Body of pancreas (tissue), 4 donors: ENCODE measurements around the gene MPL. TPM values are rescaled to one million over a fixed set of nuclear protein-coding genes. Genes with fewer than 3 reads are reported as not detected.
A peak's percentile ranks its signal among the peaks of the same experiment; 100 is the strongest.
"Not testable (repeated sequence)": the region's sequence is repeated elsewhere in the genome, so short reads cannot be mapped to it uniquely, and the experiment has no call there.

Experiments
- ATAC-seq: fragments of 150-250 bp; one replicate; pipeline ENCODE4 v1.9.1; 2016
- DNase-seq, 4 donors: peaks; one replicate each; pipeline ENCODE4 v3.0.0-alpha.2; 2019
- H3K27ac ChIP-seq, 4 donors: fragments of 200-600 bp; sonication (generic); 1 replicate in 3 of 4; 2 replicates in 1 of 4; pipeline versions ENCODE4 v1.5.1 to v1.6.1; 2016 to 2019; ENCODE audit warnings: mild to moderate bottlenecking in 1 of 4, mixed read lengths in 1 of 4, moderate library complexity in 1 of 4
- H3K27me3 ChIP-seq, 2 donors: fragments of 200-600 bp; sonication (generic); one replicate each; pipeline ENCODE4 v1.6.0; 2016; ENCODE audit warnings: mild to moderate bottlenecking in 1 of 2
- H3K36me3 ChIP-seq, 2 donors: fragments of 200-600 bp; sonication (generic); replicated peaks in 1 of 2; 2 replicates each; pipeline ENCODE4 v1.5.1; 2016; ENCODE audit warnings: low read depth in 2 of 2; ENCODE audit not compliant: insufficient read depth in 1 of 2
- H3K4me1 ChIP-seq: fragments of 200-600 bp; sonication (generic); one replicate; pipeline ENCODE4 v1.6.0; 2016
- H3K4me3 ChIP-seq, 2 donors: fragments of 200-600 bp; sonication (generic); 1 replicate in 1 of 2; 2 replicates in 1 of 2; pipeline ENCODE4 v1.5.1; 2016 to 2019
- H3K9me3 ChIP-seq, 3 donors: fragments of 200-600 bp; sonication (generic); 1 replicate in 2 of 3; 2 replicates in 1 of 3; pipeline ENCODE4 v1.5.1; 2016
- POLR2A ChIP-seq, 3 donors: fragments of 450-650 bp; IDR thresholded peaks; one replicate each; pipeline ENCODE4 v1.6.1; 2016; ENCODE audit warnings: antibody characterized with exemption in 3 of 3, mild to moderate bottlenecking in 2 of 3
- WGBS, 2 donors: methylation state at CpG; one replicate each; pipeline ENCODE4 v1.1.5; 2017; 5-methylcytosine and 5-hydroxymethylcytosine counted together
- intact Hi-C: fragments of 100-400 bp; cut with DNase I; formaldehyde crosslinking; loops from one replicate; pipeline ENCODE4 v1.15.1; 2023
- total RNA-seq, 2 donors: library from RNA; depleted of rRNA; stranded (reverse); fragments of >200 nt; gene quantifications; one replicate each; pipeline ENCODE4 v1.1.0, GENCODE V29; 2016
- TF ChIP-seq, protein P1 (sequence below), 7 experiments: fragments of 450-650 bp in 4 of 7; fragments of 200-600 bp in 3 of 7; sonication (generic) in 3 of 7; IDR thresholded peaks; one replicate each; pipeline ENCODE4 v1.5.1; 2016 to 2019; ENCODE audit warnings: antibody characterized with exemption in 7 of 7

MPL gene
- total RNA-seq, 2 donors from 2014 or later: not detected

- H3K4me1 ChIP-seq: peaks cover 28% of the 10 kb centered on the region
- DNase-seq: peak in 3 of 4 donors; percentile 20 to 32 (median 25)
- H3K4me3 ChIP-seq: peak overlapping the region; percentile 54 to 69
- H3K9me3 ChIP-seq: no peaks in the 10 kb centered on the region
- TF ChIP-seq, protein P1, sequence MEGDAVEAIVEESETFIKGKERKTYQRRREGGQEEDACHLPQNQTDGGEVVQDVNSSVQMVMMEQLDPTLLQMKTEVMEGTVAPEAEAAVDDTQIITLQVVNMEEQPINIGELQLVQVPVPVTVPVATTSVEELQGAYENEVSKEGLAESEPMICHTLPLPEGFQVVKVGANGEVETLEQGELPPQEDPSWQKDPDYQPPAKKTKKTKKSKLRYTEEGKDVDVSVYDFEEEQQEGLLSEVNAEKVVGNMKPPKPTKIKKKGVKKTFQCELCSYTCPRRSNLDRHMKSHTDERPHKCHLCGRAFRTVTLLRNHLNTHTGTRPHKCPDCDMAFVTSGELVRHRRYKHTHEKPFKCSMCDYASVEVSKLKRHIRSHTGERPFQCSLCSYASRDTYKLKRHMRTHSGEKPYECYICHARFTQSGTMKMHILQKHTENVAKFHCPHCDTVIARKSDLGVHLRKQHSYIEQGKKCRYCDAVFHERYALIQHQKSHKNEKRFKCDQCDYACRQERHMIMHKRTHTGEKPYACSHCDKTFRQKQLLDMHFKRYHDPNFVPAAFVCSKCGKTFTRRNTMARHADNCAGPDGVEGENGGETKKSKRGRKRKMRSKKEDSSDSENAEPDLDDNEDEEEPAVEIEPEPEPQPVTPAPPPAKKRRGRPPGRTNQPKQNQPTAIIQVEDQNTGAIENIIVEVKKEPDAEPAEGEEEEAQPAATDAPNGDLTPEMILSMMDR (IDR thresholded peaks at IDR 0.05): peak in 1 of 7 experiments; percentile 20
- no peak for TF ChIP-seq POLR2A (IDR thresholded peaks at IDR 0.05)
- H3K27ac ChIP-seq: peak overlapping the region; percentile 84 to 94 (median 90)
- peaks cover 0 to 18% of the 10 kb centered on the region in 2 donors for H3K36me3 ChIP-seq
- no peak for ATAC-seq
- 0 to 1% methylated on average over 24 to 35 of the region's 48 CpGs for WGBS, 2 donors
- intact Hi-C loops: loop anchor here (10.0 kb wide), 1 partner anchor 132 kb away; no protein-coding TSS in a partner anchor
- no peaks in the 10 kb centered on the region for H3K27me3 ChIP-seq
Measured at GRCh38 chr1:43367026-43367903, 29.6 kb downstream of the MPL start.

- Histone ChIP-seq H3K36me3 (peaks cover 0 to 17% of the 10 kb centered on the region in 2 donors), H3K27me3 (no peaks in the 10 kb centered on the region), H3K27ac (peak within 1 kb of the TSS; percentile 84 to 94 (median 90)), H3K4me1 (peaks cover 28% of the 10 kb centered on the region), H3K9me3 (no peaks in the 10 kb centered on the region), H3K4me3 (peak within 1 kb of the TSS; percentile 54 to 69)
- TF ChIP-seq, protein P1 (IDR thresholded peaks at IDR 0.05): peak in 5 of 7 experiments; percentile 4 to 39 (median 35)
- peak; percentile 73 to 86 (median 86) for TF ChIP-seq POLR2A (IDR thresholded peaks at IDR 0.05)
- intact Hi-C loops: loop anchor here (10.0 kb wide), 1 partner anchor 133 kb away; no protein-coding TSS in a partner anchor
- peak; percentile 94 for ATAC-seq
- DNase-seq: peak; percentile 94 to 96 (median 94)
- WGBS, 2 donors: 0 to 2% methylated on average over 7 to 28 of the region's 58 CpGs
Measured at GRCh38 chr1:43367904-43368645, 30.5 kb downstream of the MPL start, which contains the start of gene ELOVL1. Gene ELOVL1 (minus strand): TSS chr1:43368011. CDS start chr1:43365609, 2,402 bp downstream.

DNA sequence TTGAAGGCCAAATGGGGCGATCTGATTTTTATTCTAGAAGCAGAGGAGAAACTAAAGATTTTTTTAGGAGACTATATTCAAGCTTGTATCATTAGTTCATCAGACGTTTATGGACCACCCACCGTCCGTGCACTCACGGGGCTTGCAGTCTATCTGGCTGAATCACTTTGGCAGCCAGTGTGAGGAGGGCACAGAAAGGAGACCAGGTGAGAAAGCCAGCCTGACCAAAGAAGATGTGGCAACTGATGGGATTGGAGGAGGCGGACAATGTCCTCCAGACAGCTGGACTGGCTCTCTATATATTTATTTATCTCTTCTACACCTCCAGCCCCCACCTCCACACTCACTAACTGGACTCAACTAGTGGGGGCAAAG lies 31.0 kb downstream of the MPL start:
- DNase-seq (no peak), ATAC-seq (no peak)
- H3K36me3 ChIP-seq: peaks cover 0 to 12% of the 10 kb centered on the region in 2 donors
- no peaks in the 10 kb centered on the region for H3K9me3 ChIP-seq
- H3K27ac ChIP-seq: peak overlapping the region; percentile 84 to 94 (median 90)
- H3K4me3 ChIP-seq: peak overlapping the region in 1 of 2 donors; percentile 19
- WGBS, 2 donors: 26 to 28% methylated on average over 6 of the region's 6 CpGs
- TF ChIP-seq, protein P1 (IDR thresholded peaks at IDR 0.05): no peak
- TF ChIP-seq POLR2A (IDR thresholded peaks at IDR 0.05): no peak
- intact Hi-C loops: loop anchor here (10.0 kb wide), 1 partner anchor 134 kb away; no protein-coding TSS in a partner anchor
- no peaks in the 10 kb centered on the region for H3K27me3 ChIP-seq
- peaks cover 32% of the 10 kb centered on the region for H3K4me1 ChIP-seq

DNA sequence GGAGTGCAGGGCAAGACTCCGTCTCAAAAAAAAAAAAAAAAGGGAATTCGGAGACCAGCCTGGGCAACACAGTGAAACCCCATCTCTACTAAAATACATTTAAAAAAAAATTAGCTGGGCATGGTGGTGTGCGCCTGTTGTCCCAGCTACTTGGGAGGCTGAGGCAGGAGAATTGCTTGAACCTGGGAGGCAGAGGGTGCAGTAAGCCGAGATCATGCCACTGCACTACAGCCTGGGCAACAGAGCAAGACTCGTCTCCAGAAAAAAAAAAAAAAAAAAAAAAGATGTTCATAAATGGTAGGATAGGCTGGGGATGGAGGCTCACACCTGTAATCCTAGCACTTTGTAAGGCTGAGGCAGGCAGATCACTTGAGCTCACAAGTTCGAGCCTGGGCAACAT lies 32.2 kb downstream of the MPL start:
- ATAC-seq, H3K4me3 ChIP-seq, H3K27me3 ChIP-seq, DNase-seq, H3K36me3 ChIP-seq, H3K27ac ChIP-seq, H3K9me3 ChIP-seq: not testable (repeated sequence)
- 89 to 95% methylated on average over 6 of the region's 6 CpGs for WGBS, 2 donors
- intact Hi-C loops: loop anchor here (10.0 kb wide), 1 partner anchor 135 kb away; no protein-coding TSS in a partner anchor
- peaks cover 33% of the 10 kb centered on the region for H3K4me1 ChIP-seq

GRCh38 chr1:43370564-43370963 lies 32.9 kb downstream of the MPL start:
- peaks cover 32% of the 10 kb centered on the region for H3K4me1 ChIP-seq
- no peak overlapping the region for H3K27ac ChIP-seq
- no peak for ATAC-seq
- no peaks in the 10 kb centered on the region for H3K36me3 ChIP-seq
- DNase-seq: no peak
- 83 to 85% methylated on average over 4 of the region's 4 CpGs for WGBS, 2 donors
- intact Hi-C loops: no loop called here
- no peaks in the 10 kb centered on the region for H3K27me3 ChIP-seq
- TF ChIP-seq, protein P1 (IDR thresholded peaks at IDR 0.05): no peak
- no peak for TF ChIP-seq POLR2A (IDR thresholded peaks at IDR 0.05)
- H3K9me3 ChIP-seq: no peaks in the 10 kb centered on the region
- no peak overlapping the region for H3K4me3 ChIP-seq
